WERI-Rb-1 (cell line): Measurements from ENCODE around the gene KLHL20.
A peak's percentile ranks its signal among the peaks of the same experiment; 100 is the strongest.

Source experiments
- DNase-seq: peaks from one replicate; pipeline ENCODE4 v3.0.0-alpha.2; 2020
- H3K27ac ChIP-seq: fragments of 250-450 bp; sonication (Bioruptor Pico); 2 replicates; pipeline ENCODE4 v1.5.1; 2020; ENCODE audit warnings: mild to moderate bottlenecking, moderate library complexity
- H3K27me3 ChIP-seq: fragments of 250-450 bp; sonication (Bioruptor Pico); 2 replicates; pipeline ENCODE4 v1.5.1; 2021; ENCODE audit warnings: mild to moderate bottlenecking, low read depth, moderate library complexity; ENCODE audit not compliant: insufficient read depth, severe bottlenecking
- H3K36me3 ChIP-seq: fragments of 250-450 bp; sonication (Bioruptor Pico); 2 replicates; pipeline ENCODE4 v1.5.1; 2020; ENCODE audit warnings: mild to moderate bottlenecking, moderate library complexity
- H3K4me3 ChIP-seq: 2 replicates; pipeline ENCODE4 v1.5.1; 2011; ENCODE audit warnings: low read depth, mild to moderate bottlenecking, control low read depth, low read length
- H3K9me3 ChIP-seq: fragments of 250-450 bp; sonication (Bioruptor Pico); 2 replicates; pipeline ENCODE4 v1.5.1; 2021; ENCODE audit warnings: mild to moderate bottlenecking, moderate library complexity; ENCODE audit not compliant: severe bottlenecking
- TF ChIP-seq, protein P1 (sequence below): IDR thresholded peaks from 2 replicates; pipeline ENCODE4 v1.5.1; 2011; ENCODE audit warnings: low read depth, mild to moderate bottlenecking, control low read depth, inconsistent platforms, low read length

Gene KLHL20

DNA sequence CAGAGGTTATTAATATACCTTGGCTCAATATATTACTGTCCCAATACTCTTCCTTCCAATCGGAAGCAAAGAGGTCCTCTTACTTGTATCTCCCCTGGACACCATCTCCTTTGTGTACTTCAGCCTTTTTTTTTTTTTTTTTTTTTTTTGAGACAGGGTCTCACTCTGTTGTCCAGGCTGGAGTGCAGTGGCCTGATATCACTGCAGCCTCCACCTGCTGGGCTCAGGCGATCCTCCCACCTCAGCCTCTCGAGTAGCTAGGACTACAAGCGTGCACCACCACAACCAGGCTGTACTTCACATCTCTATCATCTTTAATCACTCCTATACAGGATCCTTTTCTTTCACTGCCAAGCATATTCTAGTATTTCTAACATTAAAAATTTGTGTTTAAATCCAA, 106.9 kb downstream of the KLHL20 start:
- Histone ChIP-seq H3K9me3 (peaks cover under 1% of the 10 kb centered on the region), H3K4me3 (no peak overlapping the region), H3K27ac (no peak overlapping the region), H3K36me3 (peaks cover 25% of the 10 kb centered on the region), H3K27me3 (no peaks in the 10 kb centered on the region)
- no peak for DNase-seq
- TF ChIP-seq, protein P1, sequence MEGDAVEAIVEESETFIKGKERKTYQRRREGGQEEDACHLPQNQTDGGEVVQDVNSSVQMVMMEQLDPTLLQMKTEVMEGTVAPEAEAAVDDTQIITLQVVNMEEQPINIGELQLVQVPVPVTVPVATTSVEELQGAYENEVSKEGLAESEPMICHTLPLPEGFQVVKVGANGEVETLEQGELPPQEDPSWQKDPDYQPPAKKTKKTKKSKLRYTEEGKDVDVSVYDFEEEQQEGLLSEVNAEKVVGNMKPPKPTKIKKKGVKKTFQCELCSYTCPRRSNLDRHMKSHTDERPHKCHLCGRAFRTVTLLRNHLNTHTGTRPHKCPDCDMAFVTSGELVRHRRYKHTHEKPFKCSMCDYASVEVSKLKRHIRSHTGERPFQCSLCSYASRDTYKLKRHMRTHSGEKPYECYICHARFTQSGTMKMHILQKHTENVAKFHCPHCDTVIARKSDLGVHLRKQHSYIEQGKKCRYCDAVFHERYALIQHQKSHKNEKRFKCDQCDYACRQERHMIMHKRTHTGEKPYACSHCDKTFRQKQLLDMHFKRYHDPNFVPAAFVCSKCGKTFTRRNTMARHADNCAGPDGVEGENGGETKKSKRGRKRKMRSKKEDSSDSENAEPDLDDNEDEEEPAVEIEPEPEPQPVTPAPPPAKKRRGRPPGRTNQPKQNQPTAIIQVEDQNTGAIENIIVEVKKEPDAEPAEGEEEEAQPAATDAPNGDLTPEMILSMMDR = no peak

DNA sequence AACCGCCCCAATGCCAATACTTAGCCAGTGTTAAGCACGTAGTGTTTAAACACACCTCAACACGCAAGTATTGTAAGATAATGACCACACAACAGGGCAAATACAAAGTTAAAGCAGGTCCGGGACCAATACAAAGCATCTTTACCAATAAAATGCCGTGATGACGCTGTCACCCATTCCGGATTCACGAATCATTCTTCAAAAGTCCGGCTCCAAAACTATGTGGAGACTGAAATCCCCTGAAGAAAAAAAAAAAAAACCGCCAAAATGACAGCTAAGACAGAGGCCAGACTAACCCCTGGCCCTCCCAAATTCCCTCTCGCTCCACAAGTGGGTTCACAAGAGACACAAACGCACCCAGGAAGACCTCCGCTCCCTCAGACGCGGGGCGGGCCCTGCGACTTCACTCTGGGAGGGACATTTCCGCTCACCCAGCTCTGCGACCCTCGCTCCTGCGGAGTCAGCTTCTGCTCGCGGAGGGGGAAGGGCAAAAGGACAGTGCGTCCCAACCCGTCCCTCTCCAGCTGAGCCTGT, 109.1 kb downstream of the KLHL20 start:
- Histone ChIP-seq H3K27ac (peak overlapping the region; percentile 94), H3K4me3 (peak overlapping the region; percentile 78), H3K9me3 (no peaks in the 10 kb centered on the region), H3K36me3 (peaks cover 16% of the 10 kb centered on the region), H3K27me3 (no peaks in the 10 kb centered on the region)
- no peak for DNase-seq
- TF ChIP-seq, protein P1 = no peak

GRCh38 chr1:173824315-173825081, 109.7 kb downstream of the KLHL20 start, which contains the start of the genes CENPL and DARS2:
TSS of gene CENPL (minus strand) at chr1:173824883. CDS start at chr1:173811299, 13,584 bp downstream.
TSS of gene DARS2 (plus strand) at chr1:173824673. CDS start at chr1:173825230, 557 bp downstream.
- Histone ChIP-seq H3K27ac (peak within 1 kb of the TSS; percentile 94), H3K9me3 (no peaks in the 10 kb centered on the region), H3K27me3 (no peaks in the 10 kb centered on the region), H3K4me3 (peak within 1 kb of the TSS; percentile 78), H3K36me3 (peaks cover 10% of the 10 kb centered on the region)
- TF ChIP-seq, protein P1 = no peak
- peak; percentile 97 for DNase-seq

DNA sequence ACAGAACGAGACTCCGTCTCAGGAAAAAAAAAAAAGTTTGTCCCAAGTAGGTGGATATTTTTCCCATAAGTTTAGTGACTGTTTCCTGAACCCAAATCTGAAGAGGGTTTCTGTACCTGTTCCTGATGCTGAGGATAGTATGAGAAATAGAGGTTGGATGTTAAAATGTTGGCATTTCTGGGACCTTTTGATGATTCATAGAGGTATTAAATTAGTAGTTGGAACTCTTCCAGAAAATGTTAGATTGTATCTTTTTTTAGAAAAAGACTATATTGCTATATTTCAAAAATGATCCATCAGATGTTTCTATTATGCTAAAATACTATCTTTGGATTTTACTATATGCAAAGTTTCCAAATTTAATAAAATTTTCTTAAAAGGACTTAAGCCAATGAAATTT, 112.8 kb downstream of the KLHL20 start:
- TF ChIP-seq, protein P1 = no peak
- no peak overlapping the region for H3K4me3 ChIP-seq
- H3K9me3 ChIP-seq = no peaks in the 10 kb centered on the region
- H3K36me3 ChIP-seq = peaks cover 19% of the 10 kb centered on the region
- no peak for DNase-seq
- H3K27ac ChIP-seq = no peak overlapping the region
- H3K27me3 ChIP-seq = no peaks in the 10 kb centered on the region

DNA sequence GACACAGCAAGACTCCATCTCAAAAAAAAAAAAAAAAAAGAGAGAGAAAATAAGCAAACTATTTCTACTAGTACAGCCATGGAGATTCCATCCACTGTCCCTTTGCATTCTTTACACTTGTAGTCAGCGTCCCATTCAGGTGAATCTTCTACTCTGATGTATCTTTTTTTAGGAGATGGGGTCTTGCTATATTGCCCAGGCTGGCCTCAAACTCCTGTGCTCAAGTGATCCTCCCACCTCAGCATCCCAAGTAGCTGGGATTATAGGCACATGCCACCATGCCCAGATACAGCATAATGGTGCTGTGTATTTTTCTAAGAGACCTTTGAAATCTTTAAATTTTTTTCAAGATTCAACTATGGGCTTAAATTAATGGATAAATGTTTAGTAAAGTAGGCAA, 118.0 kb downstream of the KLHL20 start:
- Histone ChIP-seq H3K27ac (no peak overlapping the region), H3K36me3 (peaks cover 60% of the 10 kb centered on the region), H3K9me3 (no peaks in the 10 kb centered on the region), H3K4me3 (no peak overlapping the region), H3K27me3 (no peaks in the 10 kb centered on the region)
- TF ChIP-seq, protein P1 = no peak
- DNase-seq = no peak
